ENCODE data around the gene TEX10.
A peak's percentile ranks its signal among the peaks of the same experiment; 100 is the strongest.

Gene TEX10

GRCh38 chr9:100352727-100353505 is at the start of gene TEX10 (continued):
- no peak for TF ChIP-seq PRDM2 (tag by site-specific recombination; IDR thresholded peaks at IDR 0.05; ENCODE audit: borderline replicate concordance)
- no peak for TF ChIP-seq ZNF658 (tag by site-specific recombination; IDR thresholded peaks at IDR 0.05)
- no peak for TF ChIP-seq ZNF133 (tag by site-specific recombination; IDR thresholded peaks at IDR 0.05)
- no peak for TF ChIP-seq ZNF600 (tag by site-specific recombination; IDR thresholded peaks at IDR 0.05)
- no peak for TF ChIP-seq FEZF1 (tag by site-specific recombination; IDR thresholded peaks at IDR 0.05)
- TF ChIP-seq ZNF132 (tag by site-specific recombination; IDR thresholded peaks at IDR 0.05; ENCODE audit: borderline replicate concordance): no peak
- no peak for TF ChIP-seq ZNF223 (tag by site-specific recombination; IDR thresholded peaks at IDR 0.05)
- TF ChIP-seq ZNF664 (tag by site-specific recombination; IDR thresholded peaks at IDR 0.05): no peak
- peak; percentile 38; the same call in 1 of the 2 replicates for TF ChIP-seq ZNF394 (tag by site-specific recombination; IDR thresholded peaks at IDR 0.05; ENCODE audit: borderline replicate concordance)
- TF ChIP-seq ZNF561 (tag by site-specific recombination; IDR thresholded peaks at IDR 0.05; ENCODE audit: borderline replicate concordance): no peak; the same call in 1 of the 2 replicates
- no peak; the same call in 1 of the 2 replicates for TF ChIP-seq ZNF629 (tag by site-specific recombination; IDR thresholded peaks at IDR 0.05)
- TF ChIP-seq ZBTB11 (tag by site-specific recombination; conservative IDR thresholded peaks at IDR 0.05; ENCODE audit: low read depth): peak; percentile 93
- peak; percentile 49; the same call in 1 of the 2 replicates for TF ChIP-seq ZBTB8A (tag by site-specific recombination; IDR thresholded peaks at IDR 0.05)
- no peak for TF ChIP-seq ZNF785 (tag by site-specific recombination; IDR thresholded peaks at IDR 0.05)
- no peak for TF ChIP-seq PRDM10 (tag by site-specific recombination; IDR thresholded peaks at IDR 0.05)
- no peak for TF ChIP-seq ZNF624 (tag by site-specific recombination; IDR thresholded peaks at IDR 0.05)
- no peak for TF ChIP-seq TCF7L2 (IDR thresholded peaks at IDR 0.05; ENCODE audit: borderline replicate concordance, low read depth, low read length)
- no peak for TF ChIP-seq ZNF426 (tag by site-specific recombination; IDR thresholded peaks at IDR 0.05)
- no peak for TF ChIP-seq ZNF274 (IDR thresholded peaks at IDR 0.05; ENCODE audit: low read length)
- no peak for TF ChIP-seq ZNF274 (tag by site-specific recombination; IDR thresholded peaks at IDR 0.05; ENCODE audit: borderline replicate concordance)
- TF ChIP-seq ZNF626 (tag by site-specific recombination; IDR thresholded peaks at IDR 0.05): no peak
- 0 out of 2 replicates have a peak, but pooled peaks have one; percentile 40 for TF ChIP-seq ZNF660 (tag by site-specific recombination; IDR thresholded peaks at IDR 0.05)
- TF ChIP-seq ZNF791 (tag by site-specific recombination; IDR thresholded peaks at IDR 0.05): no peak
- TF ChIP-seq ZSCAN30 (tag by site-specific recombination; IDR thresholded peaks at IDR 0.05): peak; percentile 35; the same call in 1 of the 2 replicates
- TF ChIP-seq ZNF26 (tag by site-specific recombination; IDR thresholded peaks at IDR 0.05): no peak
